HG03064 (cell line): ENCODE data around the gene PRDM12.

ENCODE experiments used
- ATAC-seq: cut with Tn5 transposase; IDR thresholded peaks from one replicate; pipeline ENCODE4 v1.9.1; 2021; ENCODE audit warnings: low read depth; ENCODE audit not compliant: unreplicated experiment

The PRDM12 gene

GRCh38 chr9:130713286-130713960 lies 49.0 kb downstream of the PRDM12 start:
- ATAC-seq: no peak

GRCh38 chr9:130714586-130715110 lies 50.3 kb downstream of the PRDM12 start:
- ATAC-seq: no peak

- no peak for ATAC-seq
Measured at GRCh38 chr9:130715270-130715669, 50.9 kb downstream of the PRDM12 start.

GRCh38 chr9:130718562-130718961 lies 54.2 kb downstream of the PRDM12 start:
- ATAC-seq: no peak

GRCh38 chr9:130720762-130721161 lies 56.4 kb downstream of the PRDM12 start:
- ATAC-seq: no peak

GRCh38 chr9:130728721-130729120 lies 64.3 kb downstream of the PRDM12 start:
- ATAC-seq: no peak

- no peak for ATAC-seq
Measured at GRCh38 chr9:130729145-130729544, 64.8 kb downstream of the PRDM12 start.

GRCh38 chr9:130731355-130731754 lies 67.0 kb downstream of the PRDM12 start:
- no peak for ATAC-seq

- no peak for ATAC-seq
Measured at GRCh38 chr9:130732136-130732535, 67.7 kb downstream of the PRDM12 start.
